DOHH2 (cell line): ENCODE results near the gene PHAX.

Experiments
- EZH2phosphoT487 ChIP-seq: fragments of 200-600 bp; sonication (generic); IDR thresholded peaks from 2 replicates; pipeline ENCODE4 v1.6.1; 2017; ENCODE audit warnings: borderline replicate concordance, mild to moderate bottlenecking, antibody characterized with exemption, low read length, moderate library complexity, mixed read lengths
- TF ChIP-seq, protein P1 (sequence below): fragments of 200-600 bp; sonication (generic); IDR thresholded peaks from one replicate; pipeline ENCODE4 v1.5.1; 2014; ENCODE audit warnings: antibody characterized with exemption, mild to moderate bottlenecking, low read depth, low read length; ENCODE audit not compliant: poor library complexity, severe bottlenecking

- no peak for TF ChIP-seq EZH2phosphoT487
- TF ChIP-seq, protein P1, sequence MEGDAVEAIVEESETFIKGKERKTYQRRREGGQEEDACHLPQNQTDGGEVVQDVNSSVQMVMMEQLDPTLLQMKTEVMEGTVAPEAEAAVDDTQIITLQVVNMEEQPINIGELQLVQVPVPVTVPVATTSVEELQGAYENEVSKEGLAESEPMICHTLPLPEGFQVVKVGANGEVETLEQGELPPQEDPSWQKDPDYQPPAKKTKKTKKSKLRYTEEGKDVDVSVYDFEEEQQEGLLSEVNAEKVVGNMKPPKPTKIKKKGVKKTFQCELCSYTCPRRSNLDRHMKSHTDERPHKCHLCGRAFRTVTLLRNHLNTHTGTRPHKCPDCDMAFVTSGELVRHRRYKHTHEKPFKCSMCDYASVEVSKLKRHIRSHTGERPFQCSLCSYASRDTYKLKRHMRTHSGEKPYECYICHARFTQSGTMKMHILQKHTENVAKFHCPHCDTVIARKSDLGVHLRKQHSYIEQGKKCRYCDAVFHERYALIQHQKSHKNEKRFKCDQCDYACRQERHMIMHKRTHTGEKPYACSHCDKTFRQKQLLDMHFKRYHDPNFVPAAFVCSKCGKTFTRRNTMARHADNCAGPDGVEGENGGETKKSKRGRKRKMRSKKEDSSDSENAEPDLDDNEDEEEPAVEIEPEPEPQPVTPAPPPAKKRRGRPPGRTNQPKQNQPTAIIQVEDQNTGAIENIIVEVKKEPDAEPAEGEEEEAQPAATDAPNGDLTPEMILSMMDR, result no peak
Observed at GRCh38 chr5:126610160-126610559, 9.4 kb downstream of the PHAX start.
